NT2/D1 (cell line): ENCODE results near the gene PLEKHA6.

Experiments used
- YY1 ChIP-seq: IDR thresholded peaks from 2 replicates; pipeline ENCODE4 v1.6.1; 2011; ENCODE audit not compliant: insufficient read length, insufficient read depth
- ZNF274 ChIP-seq: IDR thresholded peaks from 2 replicates; pipeline ENCODE4 v1.6.1; 2011; ENCODE audit warnings: mild to moderate bottlenecking, low read depth, low read length

GRCh38 chr1:204390751-204391466 lies 31.2 kb upstream of the PLEKHA6 start:
- TF ChIP-seq YY1: no peak
- TF ChIP-seq ZNF274: no peak
